ENCODE measurements around the gene CORIN. TPM values are rescaled to one million over a fixed set of nuclear protein-coding genes. Genes with fewer than 3 reads are reported as not detected.

The CORIN gene
- total and polyA plus RNA-seq, 7 experiments from 2014 or later = 0.07 to 0.19 (median 0.08) TPM; not detected in 4

DNA sequence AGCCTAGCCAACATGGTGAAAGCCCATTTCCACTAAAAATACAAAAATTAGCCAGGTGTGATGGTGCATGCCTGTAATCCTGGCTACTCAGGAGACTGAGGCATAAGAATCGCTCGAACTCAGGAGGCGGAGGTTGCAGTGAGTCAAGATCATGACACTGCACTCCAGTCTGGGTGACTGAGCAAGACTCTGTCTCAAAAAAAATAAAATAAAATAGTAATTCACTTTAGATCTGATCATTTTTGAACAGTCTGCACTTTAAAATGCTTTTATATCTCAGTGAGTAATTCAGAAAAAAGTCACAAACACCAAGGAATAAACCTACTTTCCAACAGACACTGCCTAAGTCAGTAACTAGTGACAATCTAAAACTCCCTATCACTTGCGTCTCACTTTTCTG, 25.6 kb upstream of the CORIN start:
- Histone ChIP-seq H3K4me1 (ENCODE audit: control insufficient read depth in 2 of 2, insufficient read depth in 2 of 2, low read length in 2 of 2) (no peaks in the 10 kb centered on the region), H3K36me3 (ENCODE audit: control insufficient read depth in 2 of 3, insufficient read depth in 3 of 3, low read length in 3 of 3) (no peaks in the 10 kb centered on the region), H3K9me3 (ENCODE audit: control insufficient read depth in 2 of 3, low read length in 3 of 3) (no peaks in the 10 kb centered on the region), H3K4me3 (ENCODE audit: low read length) (no peak overlapping the region), H3K27ac (ENCODE audit: low read depth, low read length) (no peak overlapping the region), H3K27me3 (ENCODE audit: control insufficient read depth in 2 of 2, insufficient read depth in 2 of 2, low read length in 2 of 2) (no peaks in the 10 kb centered on the region)
- no peak overlapping the region for H3K4me3 Mint-ChIP-seq
- no peak overlapping the region for H3K27ac Mint-ChIP-seq
- ATAC-seq = no peak
- intact Hi-C loops (cut with micrococcal nuclease) = no loop called here
- H3K9me3 Mint-ChIP-seq = peaks cover 0 to 4% (median 0%) of the 10 kb centered on the region in 11 donors
- ChIA-PET CTCF (interaction anchor here (0.7 kb wide), 1 partner anchor 201 kb away, joined by 3 read pairs; no protein-coding TSS in a partner anchor), POLR2A (no interaction called here)
- DNase-seq = no peak
- H3K27me3 Mint-ChIP-seq = no peaks in the 10 kb centered on the region
- peaks cover 4 to 42% (median 36%) of the 10 kb centered on the region in 5 donors for H3K36me3 Mint-ChIP-seq
- H3K4me1 Mint-ChIP-seq = peaks cover 0 to 2% (median 0%) of the 10 kb centered on the region in 7 donors

DNA sequence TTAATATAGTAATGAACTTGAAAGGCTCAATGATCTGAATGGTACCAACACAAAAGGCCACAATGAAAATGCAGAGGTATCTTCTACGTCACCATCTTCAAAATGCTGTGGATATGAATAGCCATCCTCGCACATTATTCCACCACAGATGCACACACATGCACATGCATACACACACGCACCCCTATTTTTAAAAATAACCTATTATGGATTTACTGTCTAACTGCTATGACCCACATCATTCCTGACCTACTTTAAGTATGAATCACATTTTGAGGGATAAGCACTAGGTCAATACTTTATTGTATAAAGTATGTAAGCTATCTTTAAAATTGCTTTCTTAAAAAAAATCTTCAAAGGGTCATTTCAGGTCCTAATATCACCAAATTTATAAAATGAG, 24.4 kb upstream of the CORIN start:
- Histone ChIP-seq H3K27ac (ENCODE audit: low read depth, low read length) (no peak overlapping the region), H3K4me1 (ENCODE audit: control insufficient read depth in 2 of 2, insufficient read depth in 2 of 2, low read length in 2 of 2) (no peaks in the 10 kb centered on the region), H3K9me3 (ENCODE audit: control insufficient read depth in 2 of 3, low read length in 3 of 3) (no peaks in the 10 kb centered on the region), H3K27me3 (ENCODE audit: control insufficient read depth in 2 of 2, insufficient read depth in 2 of 2, low read length in 2 of 2) (no peaks in the 10 kb centered on the region), H3K4me3 (ENCODE audit: low read length) (no peak overlapping the region), H3K36me3 (ENCODE audit: control insufficient read depth in 2 of 3, insufficient read depth in 3 of 3, low read length in 3 of 3) (no peaks in the 10 kb centered on the region)
- POLR2A ChIA-PET = no interaction called here
- H3K4me1 Mint-ChIP-seq = peaks cover 0 to 2% (median 0%) of the 10 kb centered on the region in 7 donors
- DNase-seq = no peak
- H3K4me3 Mint-ChIP-seq = no peak overlapping the region
- no peak overlapping the region for H3K27ac Mint-ChIP-seq
- no peaks in the 10 kb centered on the region for H3K27me3 Mint-ChIP-seq
- peaks cover 0 to 1% (median 0%) of the 10 kb centered on the region in 11 donors for H3K9me3 Mint-ChIP-seq
- CTCF ChIA-PET = no interaction called here
- ATAC-seq = no peak
- intact Hi-C loops (cut with micrococcal nuclease) = no loop called here
- peaks cover 4 to 41% (median 28%) of the 10 kb centered on the region in 5 donors for H3K36me3 Mint-ChIP-seq

DNA sequence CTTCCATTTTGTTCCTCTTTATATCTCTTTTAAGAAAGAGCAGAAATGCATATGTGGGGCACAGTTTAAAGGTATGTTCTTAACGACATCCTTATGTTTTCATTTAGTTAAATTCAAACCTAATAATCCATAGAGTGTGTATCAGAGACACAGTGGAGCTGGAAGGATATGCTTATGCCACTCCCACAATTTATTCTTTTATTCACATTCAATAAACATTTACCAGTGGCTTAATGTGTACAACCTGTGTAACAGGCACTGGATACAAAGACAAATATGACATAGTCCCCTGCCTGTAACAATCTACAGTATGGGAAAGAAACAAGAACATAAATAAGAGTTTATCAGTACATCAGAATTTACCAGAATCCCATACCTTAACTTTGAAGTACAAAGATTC, 22.4 kb upstream of the CORIN start:
- peaks cover 0 to under 1% (median 0%) of the 10 kb centered on the region in 7 donors for H3K4me1 Mint-ChIP-seq
- CTCF ChIA-PET = no interaction called here
- peaks cover 4 to 36% (median 20%) of the 10 kb centered on the region in 5 donors for H3K36me3 Mint-ChIP-seq
- Histone ChIP-seq H3K27me3 (ENCODE audit: control insufficient read depth in 2 of 2, insufficient read depth in 2 of 2, low read length in 2 of 2) (no peaks in the 10 kb centered on the region), H3K4me1 (ENCODE audit: control insufficient read depth in 2 of 2, insufficient read depth in 2 of 2, low read length in 2 of 2) (no peaks in the 10 kb centered on the region), H3K36me3 (ENCODE audit: control insufficient read depth in 2 of 3, insufficient read depth in 3 of 3, low read length in 3 of 3) (no peaks in the 10 kb centered on the region), H3K27ac (ENCODE audit: low read depth, low read length) (no peak overlapping the region), H3K9me3 (ENCODE audit: control insufficient read depth in 2 of 3, low read length in 3 of 3) (no peaks in the 10 kb centered on the region), H3K4me3 (ENCODE audit: low read length) (no peak overlapping the region)
- no peak overlapping the region for H3K4me3 Mint-ChIP-seq
- H3K27ac Mint-ChIP-seq = no peak overlapping the region
- no peak for ATAC-seq
- DNase-seq = no peak
- POLR2A ChIA-PET = no interaction called here
- intact Hi-C loops (cut with micrococcal nuclease) = no loop called here
- no peaks in the 10 kb centered on the region for H3K27me3 Mint-ChIP-seq
- H3K9me3 Mint-ChIP-seq = no peaks in the 10 kb centered on the region

DNA sequence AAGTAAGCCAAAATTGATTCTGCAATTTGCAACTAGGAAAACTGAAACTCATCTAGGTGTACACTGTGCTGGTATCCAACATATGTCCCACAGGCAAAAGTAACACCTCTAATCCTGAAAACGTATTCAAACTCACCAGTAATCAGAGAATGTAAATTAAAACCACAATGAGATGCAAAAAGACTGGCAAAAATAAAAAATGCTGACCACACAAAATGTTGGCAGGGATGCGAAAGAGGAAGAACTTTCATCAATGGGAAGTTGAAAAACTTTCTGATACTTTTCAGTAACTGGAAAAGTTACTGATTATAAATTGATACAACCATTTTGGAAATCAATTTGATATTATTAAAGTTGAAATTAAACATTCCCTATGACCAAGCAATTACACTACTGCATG, 20.1 kb upstream of the CORIN start:
- intact Hi-C loops (cut with micrococcal nuclease) = no loop called here
- no peaks in the 10 kb centered on the region for H3K27me3 Mint-ChIP-seq
- CTCF ChIA-PET = no interaction called here
- H3K27ac Mint-ChIP-seq = no peak overlapping the region
- peaks cover 7 to 40% (median 28%) of the 10 kb centered on the region in 5 donors for H3K36me3 Mint-ChIP-seq
- H3K4me3 Mint-ChIP-seq = no peak overlapping the region
- no peaks in the 10 kb centered on the region for H3K9me3 Mint-ChIP-seq
- Histone ChIP-seq H3K27ac (ENCODE audit: low read depth, low read length) (no peak overlapping the region), H3K36me3 (ENCODE audit: control insufficient read depth in 2 of 3, insufficient read depth in 3 of 3, low read length in 3 of 3) (peaks cover 0 to 5% (median 0%) of the 10 kb centered on the region in 3 experiments), H3K4me1 (ENCODE audit: control insufficient read depth in 2 of 2, insufficient read depth in 2 of 2, low read length in 2 of 2) (no peaks in the 10 kb centered on the region), H3K4me3 (ENCODE audit: low read length) (no peak overlapping the region), H3K27me3 (ENCODE audit: control insufficient read depth in 2 of 2, insufficient read depth in 2 of 2, low read length in 2 of 2) (no peaks in the 10 kb centered on the region), H3K9me3 (ENCODE audit: control insufficient read depth in 2 of 3, low read length in 3 of 3) (no peaks in the 10 kb centered on the region)
- no peak for ATAC-seq
- POLR2A ChIA-PET = no interaction called here
- no peak for DNase-seq
- no peaks in the 10 kb centered on the region for H3K4me1 Mint-ChIP-seq

DNA sequence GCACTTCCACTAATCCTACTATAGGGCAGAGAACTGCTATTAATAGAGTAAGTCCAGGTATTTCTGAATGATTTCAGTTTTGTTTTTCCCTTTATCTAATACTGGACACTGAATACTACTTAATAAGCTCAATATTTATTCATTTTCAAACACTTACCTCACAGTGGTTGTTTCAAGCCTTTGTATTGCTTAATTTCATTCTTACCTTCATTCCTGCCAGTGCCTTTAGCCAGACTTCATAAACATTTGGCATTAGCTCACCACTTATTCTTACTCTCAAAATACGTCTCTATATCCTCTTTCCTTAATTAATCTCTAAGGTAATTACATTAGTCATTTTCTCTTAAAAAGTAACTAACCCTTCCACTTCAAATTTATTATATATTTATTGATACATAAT, 18.8 kb upstream of the CORIN start:
- Histone ChIP-seq H3K4me1 (ENCODE audit: control insufficient read depth in 2 of 2, insufficient read depth in 2 of 2, low read length in 2 of 2) (no peaks in the 10 kb centered on the region), H3K27ac (ENCODE audit: low read depth, low read length) (no peak overlapping the region), H3K4me3 (ENCODE audit: low read length) (no peak overlapping the region), H3K36me3 (ENCODE audit: control insufficient read depth in 2 of 3, insufficient read depth in 3 of 3, low read length in 3 of 3) (peaks cover 0 to 5% (median 0%) of the 10 kb centered on the region in 3 experiments), H3K9me3 (ENCODE audit: control insufficient read depth in 2 of 3, low read length in 3 of 3) (no peaks in the 10 kb centered on the region), H3K27me3 (ENCODE audit: control insufficient read depth in 2 of 2, insufficient read depth in 2 of 2, low read length in 2 of 2) (no peaks in the 10 kb centered on the region)
- no peaks in the 10 kb centered on the region for H3K4me1 Mint-ChIP-seq
- H3K27ac Mint-ChIP-seq = no peak overlapping the region
- H3K9me3 Mint-ChIP-seq = no peaks in the 10 kb centered on the region
- ChIA-PET POLR2A (no interaction called here), CTCF (interaction anchor here (0.7 kb wide), 1 partner anchor 16 kb away, joined by 3 read pairs; no protein-coding TSS in a partner anchor)
- intact Hi-C loops (cut with micrococcal nuclease) = no loop called here
- no peak overlapping the region for H3K4me3 Mint-ChIP-seq
- no peaks in the 10 kb centered on the region for H3K27me3 Mint-ChIP-seq
- H3K36me3 Mint-ChIP-seq = peaks cover 4 to 49% (median 22%) of the 10 kb centered on the region in 5 donors
- no peak for DNase-seq
- no peak for ATAC-seq

DNA sequence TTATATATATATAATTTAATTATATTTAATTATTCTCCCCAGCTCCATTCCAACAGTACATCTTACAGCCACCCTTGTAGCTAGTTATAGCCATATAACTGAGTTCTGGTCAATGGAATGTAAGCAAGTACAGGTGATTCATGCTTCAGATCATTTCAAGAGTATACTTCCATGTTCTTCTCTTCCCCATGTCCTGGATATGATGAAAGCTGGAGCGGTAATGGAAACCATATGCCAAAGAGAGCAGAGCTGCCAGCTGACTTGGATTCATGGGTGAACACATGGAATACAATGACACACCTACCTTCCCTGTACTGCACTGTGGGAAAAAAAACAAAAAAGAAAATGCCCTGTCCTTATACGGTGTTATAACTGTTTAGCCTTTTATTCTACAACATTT, 17.5 kb upstream of the CORIN start:
- intact Hi-C loops (cut with micrococcal nuclease) = no loop called here
- Mint-ChIP-seq H3K27ac (no peak overlapping the region), H3K9me3 (no peaks in the 10 kb centered on the region), H3K36me3 (peaks cover 10 to 59% (median 35%) of the 10 kb centered on the region in 5 donors), H3K4me1 (no peaks in the 10 kb centered on the region), H3K27me3 (no peaks in the 10 kb centered on the region), H3K4me3 (no peak overlapping the region)
- ChIA-PET CTCF (interaction anchor here (0.6 kb wide), 1 partner anchor 16 kb away, joined by 3 read pairs; no protein-coding TSS in a partner anchor), POLR2A (interaction anchor here (0.8 kb wide), 1 partner anchor 43 kb away, joined by 3 read pairs; no protein-coding TSS in a partner anchor)
- H3K4me3 ChIP-seq (ENCODE audit: low read length) = no peak overlapping the region
- no peak for DNase-seq
- H3K27ac ChIP-seq (ENCODE audit: low read depth, low read length) = no peak overlapping the region
- H3K36me3 ChIP-seq (ENCODE audit: control insufficient read depth in 2 of 3, insufficient read depth in 3 of 3, low read length in 3 of 3) = peaks cover 0 to 12% (median 0%) of the 10 kb centered on the region in 3 experiments
- H3K4me1 ChIP-seq (ENCODE audit: control insufficient read depth in 2 of 2, insufficient read depth in 2 of 2, low read length in 2 of 2) = no peaks in the 10 kb centered on the region
- no peaks in the 10 kb centered on the region for H3K27me3 ChIP-seq (ENCODE audit: control insufficient read depth in 2 of 2, insufficient read depth in 2 of 2, low read length in 2 of 2)
- H3K9me3 ChIP-seq (ENCODE audit: control insufficient read depth in 2 of 3, low read length in 3 of 3) = no peaks in the 10 kb centered on the region
- ATAC-seq = no peak

DNA sequence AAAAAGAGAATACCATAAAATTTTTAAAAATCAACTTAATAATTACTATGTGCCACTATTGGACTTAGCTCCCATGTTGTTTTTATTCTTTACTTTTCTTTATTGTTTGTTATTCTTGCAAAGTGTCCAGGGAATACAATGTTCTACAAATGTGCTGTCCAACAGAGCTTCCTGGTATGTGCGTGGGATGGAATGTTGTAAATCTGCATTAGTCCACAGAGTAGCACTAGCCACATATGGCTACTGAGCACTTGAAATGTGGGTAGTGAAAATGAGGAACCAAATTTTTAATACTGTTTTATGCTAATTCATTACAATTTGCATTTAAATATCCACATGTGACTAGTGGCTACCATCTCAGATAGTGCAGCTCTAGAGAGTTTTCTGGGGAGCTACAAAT, 14.3 kb upstream of the CORIN start:
- POLR2A ChIA-PET = no interaction called here
- Histone ChIP-seq H3K4me3 (ENCODE audit: low read length) (no peak overlapping the region), H3K36me3 (ENCODE audit: control insufficient read depth in 2 of 3, insufficient read depth in 3 of 3, low read length in 3 of 3) (peaks cover 0 to 14% (median 0%) of the 10 kb centered on the region in 3 experiments), H3K27me3 (ENCODE audit: control insufficient read depth in 2 of 2, insufficient read depth in 2 of 2, low read length in 2 of 2) (no peaks in the 10 kb centered on the region), H3K27ac (ENCODE audit: low read depth, low read length) (no peak overlapping the region), H3K9me3 (ENCODE audit: control insufficient read depth in 2 of 3, low read length in 3 of 3) (no peaks in the 10 kb centered on the region), H3K4me1 (ENCODE audit: control insufficient read depth in 2 of 2, insufficient read depth in 2 of 2, low read length in 2 of 2) (no peaks in the 10 kb centered on the region)
- peaks cover 0 to 6% (median 0%) of the 10 kb centered on the region in 11 donors for H3K9me3 Mint-ChIP-seq
- DNase-seq (no peak), ATAC-seq (no peak)
- peaks cover 10 to 66% (median 48%) of the 10 kb centered on the region in 5 donors for H3K36me3 Mint-ChIP-seq
- intact Hi-C loops (cut with micrococcal nuclease) = no loop called here
- no peak overlapping the region for H3K27ac Mint-ChIP-seq
- no peaks in the 10 kb centered on the region for H3K4me1 Mint-ChIP-seq
- H3K4me3 Mint-ChIP-seq = no peak overlapping the region
- CTCF ChIA-PET = no interaction called here
- no peaks in the 10 kb centered on the region for H3K27me3 Mint-ChIP-seq

Data from naive thymus-derived CD4-positive, alpha-beta T cell (primary cell).